ENCODE data around the gene LDB2.

- TF ChIP-seq POLR2A (IDR thresholded peaks at IDR 0.05; ENCODE audit: extremely low read depth, insufficient read length) (no peak), CTCF (IDR thresholded peaks at IDR 0.05; ENCODE audit: low read depth, low read length) (no peak), MYC (IDR thresholded peaks at IDR 0.05; ENCODE audit: low read depth, low read length) (no peak), MAX (IDR thresholded peaks at IDR 0.05; ENCODE audit: low read depth, low read length) (no peak)
Measured at GRCh38 chr4:16588651-16589050, 309.8 kb downstream of the LDB2 start.
